Endothelial cell of umbilical vein (primary cell): ENCODE measurements around the gene TP53RK. TPM values are rescaled to one million over a fixed set of nuclear protein-coding genes. Genes with fewer than 3 reads are reported as not detected.

Experiments used
- Bru-seq: library from RNA; stranded (reverse); fragments of 400-500 nt; gene quantifications from one replicate; lab custom pipeline; 2021; lab: Mats Ljungman, UMichigan
- BruChase-seq, 2 experiments: library from RNA; stranded (reverse); fragments of 400-500 nt; gene quantifications; one replicate each; lab custom pipeline; 2021; lab: Mats Ljungman, UMichigan
- BruUV-seq: library from RNA; stranded (reverse); fragments of 400-500 nt; replicated peaks from 2 replicates; lab custom pipeline; 2021; lab: Mats Ljungman, UMichigan
- CTCF ChIA-PET: fragments of 300-600, 350-600 bp; sonication (Branson Sonifier 250); formaldehyde crosslinking; loops from one replicate; lab custom pipeline; 2021; ENCODE audit warnings: antibody characterized with exemption, inconsistent platforms; lab: Charles Lee
- POLR2A ChIA-PET: fragments of 300-600, 350-600 bp; sonication (Branson Sonifier 250); formaldehyde crosslinking; loops from one replicate; lab custom pipeline; 2021; ENCODE audit warnings: antibody characterized with exemption, inconsistent platforms; lab: Charles Lee
- DNase-seq: peaks from one replicate; pipeline ENCODE4 v3.0.0-alpha.2; 2011; ENCODE audit warnings: low read depth, low spot score
- FAIRE-seq: peaks from 2 replicates; lab custom pipeline; 2011; peaks lifted over from hg19 to GRCh38; lab: Jason Lieb, UNC
- H2AFZ ChIP-seq: 2 replicates; pipeline ENCODE4 v1.6.0; 2012; ENCODE audit warnings: low read depth, low read length, control low read depth, inconsistent platforms
- H3K27ac ChIP-seq: 2 replicates; pipeline ENCODE4 v1.5.1; 2011; ENCODE audit warnings: low read depth, mild to moderate bottlenecking, control low read depth, low read length, moderate library complexity; ENCODE audit not compliant: insufficient read depth
- H3K27me3 ChIP-seq, 2 experiments: 2 replicates each; pipeline versions ENCODE4 v1.6.0 to v1.6.1; 2011; ENCODE audit warnings: low read length in 2 of 2, mixed read lengths in 1 of 2; ENCODE audit not compliant: control insufficient read depth in 2 of 2, insufficient read depth in 2 of 2
- H3K36me3 ChIP-seq, 2 experiments: 2 replicates in 1 of 2; 3 replicates in 1 of 2; pipeline ENCODE4 v1.5.1; 2011; ENCODE audit warnings: low read length in 2 of 2, mild to moderate bottlenecking in 1 of 2, moderate library complexity in 1 of 2; ENCODE audit not compliant: control insufficient read depth in 2 of 2, insufficient read depth in 2 of 2; ENCODE audit errors: extremely low read depth in 1 of 2
- H3K4me1 ChIP-seq: 3 replicates; pipeline ENCODE4 v1.5.1; 2011; ENCODE audit warnings: mild to moderate bottlenecking, low read length; ENCODE audit not compliant: control insufficient read depth, insufficient read depth; ENCODE audit errors: extremely low read depth
- H3K4me2 ChIP-seq: 2 replicates; pipeline ENCODE4 v1.6.1; 2011; ENCODE audit warnings: low read length, control low read depth, mixed read lengths; ENCODE audit not compliant: insufficient read depth
- H3K4me3 ChIP-seq, 3 experiments: fragments of 200-600 bp in 1 of 3; sonication (generic), shearing (Covaris generic) in 1 of 3; replicated peaks in 1 of 3; 2 replicates each; pipeline ENCODE4 v1.5.1; 2011 to 2016; ENCODE audit warnings: control low read depth in 3 of 3, low read length in 3 of 3, mild to moderate bottlenecking in 2 of 3, inconsistent platforms in 1 of 3, low read depth in 1 of 3, moderate library complexity in 1 of 3; ENCODE audit not compliant: insufficient read depth in 1 of 3
- H3K79me2 ChIP-seq: 2 replicates; pipeline ENCODE4 v1.6.0; 2012; ENCODE audit warnings: low read length, inconsistent platforms; ENCODE audit not compliant: control insufficient read depth, insufficient read depth
- H3K9ac ChIP-seq: replicated peaks from 2 replicates; pipeline ENCODE3; 2011; ENCODE audit warnings: low read length, control low read depth; ENCODE audit not compliant: insufficient read depth; ENCODE audit errors: extremely low read depth
- H3K9me1 ChIP-seq: replicated peaks from 3 replicates; pipeline ENCODE4 v1.6.0; 2011; ENCODE audit warnings: mild to moderate bottlenecking, low read length; ENCODE audit not compliant: control insufficient read depth, insufficient read depth; ENCODE audit errors: extremely low read depth
- H3K9me3 ChIP-seq: replicated peaks from 2 replicates; pipeline ENCODE4 v1.5.1; 2012; ENCODE audit warnings: low read length, inconsistent platforms; ENCODE audit not compliant: control insufficient read depth, insufficient read depth
- H4K20me1 ChIP-seq: replicated peaks from 2 replicates; pipeline ENCODE3; 2011; ENCODE audit warnings: mild to moderate bottlenecking, low read length; ENCODE audit not compliant: control insufficient read depth, insufficient read depth; ENCODE audit errors: extremely low read depth
- EZH2 ChIP-seq: IDR thresholded peaks from 2 replicates; pipeline ENCODE4 v1.6.1; 2012; ENCODE audit warnings: borderline replicate concordance, low read depth, mild to moderate bottlenecking, moderate library complexity, low read length, inconsistent platforms; ENCODE audit not compliant: severe bottlenecking
- FOS ChIP-seq: IDR thresholded peaks from 2 replicates; pipeline ENCODE4 v1.6.1; 2011; ENCODE audit warnings: mild to moderate bottlenecking, low read length, moderate library complexity, borderline replicate concordance; ENCODE audit not compliant: insufficient read depth
- GATA2 ChIP-seq: IDR thresholded peaks from 2 replicates; pipeline ENCODE4 v1.7.0; 2011; ENCODE audit warnings: low read depth, mild to moderate bottlenecking, moderate library complexity, mixed read lengths, low read length; ENCODE audit not compliant: insufficient read length, insufficient read depth
- JUN ChIP-seq: IDR thresholded peaks from 2 replicates; pipeline ENCODE4 v1.6.1; 2011; ENCODE audit warnings: borderline replicate concordance, low read depth; ENCODE audit not compliant: insufficient read length, insufficient read depth
- MYC ChIP-seq: IDR thresholded peaks from one replicate; pipeline ENCODE4 v1.6.1; 2011; ENCODE audit warnings: mild to moderate bottlenecking, low read depth, low read length
- POLR2A ChIP-seq: IDR thresholded peaks from 2 replicates; pipeline ENCODE4 v1.6.1; 2012; ENCODE audit warnings: low read depth, mild to moderate bottlenecking, control low read depth, low read length
- POLR2AphosphoS5 ChIP-seq: IDR thresholded peaks from 2 replicates; pipeline ENCODE4 v1.6.1; 2012; ENCODE audit warnings: low read depth, mild to moderate bottlenecking, control low read depth, low read length, moderate library complexity; ENCODE audit not compliant: insufficient read depth
- dilution Hi-C: fragments of 300-500 bp; cut with MboI; formaldehyde crosslinking; loops from one replicate; pipeline ENCODE4 v1.15.0; 2019; ENCODE audit warnings: low sequenced_read_pairs; ENCODE audit not compliant: extremely low pct_ligation_motif_present
- intact Hi-C: fragments of 100-400 bp; cut with micrococcal nuclease; formaldehyde crosslinking; loops from one replicate; pipeline ENCODE4 v1.10.0; 2022
- long read RNA-seq: library from polyadenylated mRNA; stranded (forward); transcript quantifications from one replicate; pipeline ENCODE4 v2.0.0, GENCODE V29; 2021
- polyA minus RNA-seq, 3 experiments: library from RNA; depleted of rRNA, polyadenylated mRNA; stranded (reverse); fragments of >200 nt; gene quantifications; 1 replicate in 1 of 3; 2 replicates in 2 of 3; pipeline ENCODE4 v1.2.3, GENCODE V29; 2011
- polyA plus RNA-seq, 4 experiments: library from polyadenylated mRNA; depleted of rRNA in 3 of 4; stranded (reverse) in 3 of 4; unstranded in 1 of 4; fragments of >200 nt; gene quantifications; 2 replicates each; pipeline versions ENCODE4 v1.2.1 to v1.2.3, GENCODE V29; 2011 to 2012; ENCODE audit warnings: missing spikeins in 1 of 4
- total RNA-seq: library from RNA; stranded (reverse); gene quantifications from 2 replicates; pipeline ENCODE4 v1.2.3, GENCODE V29; 2021
- TF ChIP-seq, protein P1 (sequence below), 2 donors: IDR thresholded peaks; 1 replicate in 1 of 2; 2 replicates in 1 of 2; pipeline ENCODE4 v1.5.1; 2011; ENCODE audit warnings: low read length in 2 of 2, mild to moderate bottlenecking in 2 of 2, moderate library complexity in 2 of 2, control low read depth in 1 of 2, inconsistent platforms in 1 of 2, low read depth in 1 of 2; ENCODE audit not compliant: insufficient read depth in 1 of 2; ENCODE audit errors: extremely low read depth in 1 of 2
- TF ChIP-seq, protein P2 (sequence below): IDR thresholded peaks from 2 replicates; pipeline ENCODE4 v1.6.1; 2011; ENCODE audit not compliant: insufficient read depth, insufficient read length

TP53RK gene
- 11.8 and 13.1 TPM in 2 replicates for total RNA-seq
- polyA plus RNA-seq: 7.0 and 7.4 TPM in 2 replicates
- 7.0 and 7.8 TPM in 2 replicates for polyA plus RNA-seq (2011; cell fraction: cytosol; rRNA removed)
- polyA plus RNA-seq (2011; cell fraction: nucleus; rRNA removed): 3.3 and 4.0 TPM in 2 replicates
- polyA plus RNA-seq (2012): 13.1 and 16.2 TPM in 2 replicates
- polyA minus RNA-seq: 9.4 and 9.9 TPM in 2 replicates
- 8.6 TPM for polyA minus RNA-seq (2011; cell fraction: cytosol; rRNA and poly(A)+ RNA removed)
- 5.9 and 7.2 TPM in 2 replicates for polyA minus RNA-seq (2011; cell fraction: nucleus; rRNA and poly(A)+ RNA removed)
- Bru-seq, nascent RNA: percentile 87 among the genes with signal in this experiment
- BruChase-seq, experiment 1, labeled RNA remaining after a 6-hour chase: percentile 75 among the genes with signal in this experiment
- percentile 94 among the genes with signal in this experiment for BruChase-seq, experiment 2, labeled RNA remaining after a 2-hour chase
- long read RNA-seq, transcript TP53RK-202 (2 exons, 3,515 nt): major isoform, 61 of 89 reads
- long read RNA-seq, partial matches to known transcripts: 0 of 89 reads
- long read RNA-seq, other reads (novel, unspliced or antisense): 25 of 89 reads

DNA sequence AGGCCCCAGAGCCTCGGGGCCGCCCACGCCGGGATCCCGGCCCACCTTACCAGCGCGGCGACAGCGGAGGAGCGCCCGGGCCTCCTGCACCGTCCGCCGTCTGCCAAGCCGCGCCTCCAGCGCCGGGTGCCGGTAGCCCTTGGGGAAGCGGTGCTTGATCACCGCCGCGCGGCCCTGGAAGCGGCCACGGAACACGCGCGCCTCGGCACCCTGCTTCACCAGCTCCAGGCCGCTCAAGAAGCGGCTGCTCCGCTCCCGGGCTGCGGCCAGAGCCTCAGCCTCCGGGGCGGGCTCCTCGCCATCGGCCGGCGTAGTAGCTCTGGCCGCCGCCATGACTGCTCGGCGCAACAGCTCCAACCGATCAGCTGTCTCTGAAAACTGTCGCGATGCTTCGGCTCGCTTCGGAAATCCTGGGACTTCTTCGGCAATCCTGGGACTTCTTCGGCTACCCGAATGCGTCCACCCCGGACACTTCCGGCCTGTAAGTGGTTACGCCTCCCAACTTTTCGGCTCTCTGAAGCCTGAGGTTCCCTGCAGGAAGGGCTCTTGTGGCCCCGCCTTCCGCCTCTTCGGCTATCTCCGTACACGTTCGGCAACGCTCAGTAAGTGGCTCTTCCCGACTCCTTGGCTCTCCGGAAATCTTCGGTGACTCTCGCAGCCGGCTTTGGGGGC, at the start of gene TP53RK:
Gene TP53RK (minus strand): TSS at position 363 of the 672 bp plus-strand sequence. CDS start 30 bp downstream, at position 333.
- no TSS peak for BruUV-seq
- Histone ChIP-seq H2AFZ (peak within 1 kb of the TSS; percentile 96), H3K4me3 (peak within 1 kb of the TSS; percentile 62 to 91 (median 90)), H3K9me1 (no peaks in the 10 kb centered on the region), H3K9me3 (no peaks in the 10 kb centered on the region), H3K4me2 (peak within 1 kb of the TSS; percentile 95), H3K79me2 (peaks cover 33% of the 10 kb centered on the region), H3K36me3 (peaks cover 2 to 5% of the 10 kb centered on the region in 2 experiments), H3K27me3 (no peaks in the 10 kb centered on the region), H4K20me1 (peaks cover 2% of the 10 kb centered on the region), H3K27ac (peak within 1 kb of the TSS; percentile 55), H3K4me1 (peaks cover 16% of the 10 kb centered on the region), H3K9ac (peak within 1 kb of the TSS; percentile 86)
- dilution Hi-C loops (no loop called here), intact Hi-C loops (loop anchor here (1.0 to 2.0 kb wide), 6 partner anchors 20 to 600 kb away; partner anchors contain the start of genes ELMO2, NCOA5 and SLC2A10)
- ChIA-PET CTCF (interaction anchor here (0.8 to 2.1 kb wide), 10 partner anchors 8 to 184 kb away, joined by 3 to 6 read pairs (median 3); no protein-coding TSS in a partner anchor), POLR2A (interaction anchor here (1.3 to 2.0 kb wide), 2 partner anchors 21 to 131 kb away, joined by 3 to 4 read pairs; no protein-coding TSS in a partner anchor)
- FAIRE-seq (peak; percentile 99), DNase-seq (peak; percentile 100)
- no peak for TF ChIP-seq GATA2
- no peak for TF ChIP-seq JUN
- peak; percentile 6 for TF ChIP-seq FOS
- TF ChIP-seq POLR2A: peak; percentile 92
- TF ChIP-seq EZH2: no peak
- TF ChIP-seq, protein P1, sequence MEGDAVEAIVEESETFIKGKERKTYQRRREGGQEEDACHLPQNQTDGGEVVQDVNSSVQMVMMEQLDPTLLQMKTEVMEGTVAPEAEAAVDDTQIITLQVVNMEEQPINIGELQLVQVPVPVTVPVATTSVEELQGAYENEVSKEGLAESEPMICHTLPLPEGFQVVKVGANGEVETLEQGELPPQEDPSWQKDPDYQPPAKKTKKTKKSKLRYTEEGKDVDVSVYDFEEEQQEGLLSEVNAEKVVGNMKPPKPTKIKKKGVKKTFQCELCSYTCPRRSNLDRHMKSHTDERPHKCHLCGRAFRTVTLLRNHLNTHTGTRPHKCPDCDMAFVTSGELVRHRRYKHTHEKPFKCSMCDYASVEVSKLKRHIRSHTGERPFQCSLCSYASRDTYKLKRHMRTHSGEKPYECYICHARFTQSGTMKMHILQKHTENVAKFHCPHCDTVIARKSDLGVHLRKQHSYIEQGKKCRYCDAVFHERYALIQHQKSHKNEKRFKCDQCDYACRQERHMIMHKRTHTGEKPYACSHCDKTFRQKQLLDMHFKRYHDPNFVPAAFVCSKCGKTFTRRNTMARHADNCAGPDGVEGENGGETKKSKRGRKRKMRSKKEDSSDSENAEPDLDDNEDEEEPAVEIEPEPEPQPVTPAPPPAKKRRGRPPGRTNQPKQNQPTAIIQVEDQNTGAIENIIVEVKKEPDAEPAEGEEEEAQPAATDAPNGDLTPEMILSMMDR (IDR thresholded peaks at IDR 0.05; ENCODE audit: extremely low read depth in 1 of 2, insufficient read depth in 1 of 2, low read depth in 1 of 2, low read length in 2 of 2): peak; percentile 7 to 33
- TF ChIP-seq POLR2AphosphoS5: peak; percentile 80
- TF ChIP-seq MYC: no peak
- TF ChIP-seq, protein P2, sequence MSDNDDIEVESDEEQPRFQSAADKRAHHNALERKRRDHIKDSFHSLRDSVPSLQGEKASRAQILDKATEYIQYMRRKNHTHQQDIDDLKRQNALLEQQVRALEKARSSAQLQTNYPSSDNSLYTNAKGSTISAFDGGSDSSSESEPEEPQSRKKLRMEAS: no peak
